IPS DF 6.9 (cell line): Measurements from ENCODE around the gene CRB2.
A peak's percentile ranks its signal among the peaks of the same experiment; 100 is the strongest.

Experiments used
- DNase-seq: peaks from one replicate; pipeline ENCODE4 v3.0.0-alpha.2; 2013; ENCODE audit warnings: low read depth, low spot score
- H3K27ac ChIP-seq: one replicate; pipeline ENCODE4 v1.5.1; 2013; ENCODE audit warnings: low read length, control low read depth
- H3K27me3 ChIP-seq: 2 replicates; pipeline ENCODE4 v1.6.1; 2013; ENCODE audit warnings: mild to moderate bottlenecking, low read length; ENCODE audit not compliant: control insufficient read depth, insufficient read depth
- H3K36me3 ChIP-seq: 2 replicates; pipeline ENCODE4 v1.6.1; 2013; ENCODE audit warnings: low read length; ENCODE audit not compliant: control insufficient read depth, insufficient read depth
- H3K4me1 ChIP-seq: 2 replicates; pipeline ENCODE4 v1.6.1; 2013; ENCODE audit warnings: low read length; ENCODE audit not compliant: control insufficient read depth, insufficient read depth
- H3K4me3 ChIP-seq: 2 replicates; pipeline ENCODE4 v1.5.1; 2013; ENCODE audit warnings: mild to moderate bottlenecking, low read length
- H3K9me3 ChIP-seq: 2 replicates; pipeline ENCODE4 v1.6.1; 2013; ENCODE audit warnings: low read length, inconsistent platforms; ENCODE audit not compliant: control insufficient read depth, insufficient read depth
- WGBS: extraction: QIAGEN DNeasy Blood & Tissue Kit; methylation state at CpG from one replicate; pipeline ENCODE4 v1.1.7; 2013; ENCODE audit warnings: mixed read lengths, missing lambda C conversion rate; ENCODE audit not compliant: insufficient read length, insufficient coverage; 5-methylcytosine and 5-hydroxymethylcytosine counted together

Gene CRB2

DNA sequence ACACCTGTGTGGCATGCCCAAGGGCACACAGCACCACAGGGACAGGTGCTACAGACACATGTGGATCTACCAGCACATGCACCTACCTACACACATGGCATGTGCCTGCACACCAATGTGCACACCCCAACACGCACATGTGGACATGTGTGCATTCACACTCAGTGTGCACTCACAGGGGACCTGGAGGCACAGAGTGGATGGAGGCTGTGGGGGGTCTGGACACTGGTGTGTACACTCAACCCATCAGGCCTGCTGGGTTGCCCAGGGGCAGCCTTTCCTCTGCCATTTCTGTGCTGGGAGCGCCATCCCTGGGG is 1.7 kb downstream of the CRB2 start:
- no peaks in the 10 kb centered on the region for H3K27me3 ChIP-seq
- 0 out of 2 replicates have a peak overlapping the region, but pooled peaks have one; percentile 8 for H3K4me3 ChIP-seq
- H3K27ac ChIP-seq: no peak overlapping the region
- no peaks in the 10 kb centered on the region for H3K9me3 ChIP-seq
- H3K4me1 ChIP-seq: peaks cover 23% of the 10 kb centered on the region
- DNase-seq: no peak
- no CpG with 5 or more reads among the region's 2 CpGs for WGBS
- H3K36me3 ChIP-seq: no peaks in the 10 kb centered on the region

DNA sequence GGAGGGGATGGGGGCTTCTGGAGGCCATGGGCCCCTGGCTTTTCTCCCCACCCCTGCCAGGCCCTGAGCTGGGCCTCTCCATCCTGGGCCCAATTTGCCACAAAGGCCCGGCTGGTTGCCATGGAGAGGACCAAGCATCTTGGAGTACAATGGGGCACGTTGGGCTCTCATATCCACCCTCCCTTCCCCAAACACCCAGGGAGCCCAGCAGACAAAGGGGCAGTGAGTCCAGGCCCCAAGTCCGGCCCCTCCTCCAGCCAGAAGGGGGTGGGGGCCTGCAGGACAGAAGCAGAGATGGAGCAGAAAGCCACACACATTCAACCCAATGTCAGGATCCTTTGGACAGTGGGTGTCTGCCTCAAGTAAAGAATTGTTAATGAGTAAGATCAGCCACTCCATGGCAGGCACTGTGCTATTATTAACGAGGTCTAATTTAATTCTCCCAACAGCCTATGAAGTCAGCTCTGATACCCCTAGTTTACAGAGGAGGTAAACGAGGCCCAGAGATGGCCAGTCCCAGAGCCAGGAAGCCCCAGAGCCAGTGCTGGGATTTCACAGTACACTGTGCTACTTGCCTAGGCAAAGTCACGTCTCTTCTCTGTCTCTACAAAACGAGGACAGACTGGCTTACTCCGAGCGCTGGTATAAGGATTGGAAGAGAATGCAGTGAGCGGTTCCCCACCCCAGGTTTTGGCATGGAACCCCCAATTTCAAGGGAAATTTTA is 2.3 kb downstream of the CRB2 start:
- DNase-seq: no peak
- no peaks in the 10 kb centered on the region for H3K27me3 ChIP-seq
- H3K9me3 ChIP-seq: no peaks in the 10 kb centered on the region
- H3K4me1 ChIP-seq: peaks cover 23% of the 10 kb centered on the region
- WGBS: no CpG with 5 or more reads among the region's 10 CpGs
- no peak overlapping the region for H3K27ac ChIP-seq
- H3K36me3 ChIP-seq: no peaks in the 10 kb centered on the region
- H3K4me3 ChIP-seq: no peak overlapping the region

DNA sequence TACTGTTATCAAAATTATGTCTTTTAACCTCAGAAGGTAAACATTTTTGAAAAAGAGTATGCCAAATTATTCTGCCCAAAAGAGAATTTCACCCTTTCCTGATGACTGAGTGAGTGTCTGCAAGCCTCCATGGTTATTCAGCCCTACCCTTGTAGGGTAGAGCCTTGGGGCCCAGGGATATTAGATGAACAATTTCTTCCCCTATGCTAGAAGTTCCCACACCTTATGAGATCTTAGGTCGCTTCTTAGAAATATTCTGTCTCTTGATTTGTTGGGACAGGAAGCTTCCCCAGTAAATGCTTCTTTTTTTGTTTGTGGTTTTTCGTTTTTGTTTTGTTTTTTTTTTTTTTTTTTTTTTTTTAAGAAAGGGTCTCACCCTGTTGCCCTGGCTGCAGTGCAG is 3.1 kb downstream of the CRB2 start:
- DNase-seq: no peak
- H3K4me1 ChIP-seq: peaks cover 21% of the 10 kb centered on the region
- H3K4me3 ChIP-seq: no peak overlapping the region

GRCh38 chr9:123359546-123359945 is 3.5 kb downstream of the CRB2 start:
- no peaks in the 10 kb centered on the region for H3K9me3 ChIP-seq
- peaks cover 21% of the 10 kb centered on the region for H3K4me1 ChIP-seq
- no peak overlapping the region for H3K4me3 ChIP-seq
- WGBS: no CpG with 5 or more reads among the region's 3 CpGs
- DNase-seq: no peak
- H3K36me3 ChIP-seq: no peaks in the 10 kb centered on the region
- H3K27me3 ChIP-seq: no peaks in the 10 kb centered on the region
- no peak overlapping the region for H3K27ac ChIP-seq

More for the DNA sequence above, 3.1 kb downstream of the CRB2 start:
- Histone ChIP-seq H3K36me3 (no peaks in the 10 kb centered on the region), H3K27ac (no peak overlapping the region), H3K9me3 (no peaks in the 10 kb centered on the region), H3K27me3 (no peaks in the 10 kb centered on the region)
- WGBS: no CpG with 5 or more reads among the region's 2 CpGs

GRCh38 chr9:123360161-123361085 is 4.4 kb downstream of the CRB2 start:
- no peaks in the 10 kb centered on the region for H3K9me3 ChIP-seq
- no peak overlapping the region for H3K4me3 ChIP-seq
- peaks cover 20% of the 10 kb centered on the region for H3K4me1 ChIP-seq
- H3K27me3 ChIP-seq: no peaks in the 10 kb centered on the region
- no peaks in the 10 kb centered on the region for H3K36me3 ChIP-seq
- DNase-seq: peak; percentile 78
- no peak overlapping the region for H3K27ac ChIP-seq
- WGBS: no CpG with 5 or more reads among the region's 22 CpGs

DNA sequence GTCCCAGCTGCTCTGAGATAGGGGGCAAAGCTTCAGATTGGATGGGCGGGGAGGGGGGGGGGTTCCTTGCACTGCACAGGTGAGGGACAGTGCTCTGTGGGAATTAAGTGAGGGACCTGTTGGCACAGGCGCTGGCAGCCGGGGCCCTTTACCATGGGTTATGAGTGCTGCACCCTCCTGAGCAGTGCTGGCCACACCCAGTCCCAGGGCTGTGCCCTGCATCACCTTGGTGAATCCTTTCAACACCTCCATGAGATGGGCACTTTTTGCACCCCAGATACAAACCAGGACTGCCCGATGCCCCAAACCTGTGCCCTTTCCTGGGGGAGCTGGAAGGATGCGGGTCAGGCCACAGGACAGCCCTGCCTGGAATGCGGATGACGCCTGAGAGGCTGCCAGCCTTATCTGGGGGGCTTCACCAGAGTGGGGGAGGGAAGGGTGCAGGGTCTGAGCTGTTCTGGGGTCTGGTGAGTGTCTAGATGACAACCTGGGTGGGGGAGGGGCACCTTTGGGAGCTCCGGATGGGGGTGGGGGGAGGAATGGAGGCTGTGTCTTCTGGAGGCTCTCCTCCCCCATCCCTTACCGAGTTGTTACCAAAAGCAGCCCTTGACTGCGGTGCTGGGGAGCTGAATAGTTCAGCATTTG is 5.2 kb downstream of the CRB2 start:
- Histone ChIP-seq H3K27me3 (no peaks in the 10 kb centered on the region), H3K9me3 (no peaks in the 10 kb centered on the region), H3K36me3 (no peaks in the 10 kb centered on the region), H3K4me1 (peaks cover 25% of the 10 kb centered on the region), H3K27ac (no peak overlapping the region), H3K4me3 (no peak overlapping the region)
- no CpG with 5 or more reads among the region's 10 CpGs for WGBS
- DNase-seq: no peak

GRCh38 chr9:123361731-123362510 is 5.9 kb downstream of the CRB2 start:
- no peaks in the 10 kb centered on the region for H3K9me3 ChIP-seq

GRCh38 chr9:123362856-123363255 is 6.9 kb downstream of the CRB2 start:
- peaks cover 15% of the 10 kb centered on the region for H3K4me1 ChIP-seq
- no CpG with 5 or more reads among the region's 23 CpGs for WGBS
- no peak for DNase-seq
- H3K36me3 ChIP-seq: no peaks in the 10 kb centered on the region
- no peak overlapping the region for H3K27ac ChIP-seq
- no peaks in the 10 kb centered on the region for H3K9me3 ChIP-seq
- H3K27me3 ChIP-seq: no peaks in the 10 kb centered on the region
- no peak overlapping the region for H3K4me3 ChIP-seq

More at GRCh38 chr9:123361731-123362510, 5.9 kb downstream of the CRB2 start:
- H3K4me1 ChIP-seq: peaks cover 22% of the 10 kb centered on the region
- H3K27ac ChIP-seq: no peak overlapping the region
- no CpG with 5 or more reads among the region's 11 CpGs for WGBS
- H3K27me3 ChIP-seq: no peaks in the 10 kb centered on the region
- H3K36me3 ChIP-seq: no peaks in the 10 kb centered on the region
- no peak for DNase-seq
- no peak overlapping the region for H3K4me3 ChIP-seq

DNA sequence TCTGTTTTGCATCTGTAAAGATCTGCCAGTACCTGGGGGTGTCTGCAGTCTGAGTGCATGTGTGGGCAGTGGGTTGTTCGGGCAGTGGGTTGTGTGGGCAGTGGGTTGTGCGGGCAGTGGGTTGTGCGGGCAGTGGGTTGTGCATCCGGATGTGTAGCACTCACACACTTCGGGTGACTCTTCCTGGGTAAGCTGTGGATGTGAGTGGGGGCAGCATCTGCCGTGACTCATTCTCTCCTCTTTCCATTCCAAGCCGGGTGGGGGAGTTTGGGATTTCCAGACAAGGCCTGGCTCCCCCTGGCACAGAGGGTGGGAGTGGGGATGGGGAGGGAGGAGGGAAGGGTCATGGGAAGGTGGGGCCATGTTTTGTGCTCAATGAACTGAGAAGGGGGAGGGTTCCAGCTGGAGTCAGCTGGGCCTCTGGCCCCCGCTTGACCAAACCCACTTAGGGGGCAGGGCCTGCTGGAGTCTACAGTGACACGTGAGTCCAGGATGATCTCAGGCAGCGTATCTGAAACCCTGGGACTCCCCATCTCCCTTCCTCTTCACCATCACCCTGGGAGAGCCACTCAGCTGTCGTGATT is 8.3 kb downstream of the CRB2 start:
- H3K27ac ChIP-seq: no peak overlapping the region
- H3K4me3 ChIP-seq: no peak overlapping the region
- WGBS: no CpG with 5 or more reads among the region's 11 CpGs
- H3K9me3 ChIP-seq: no peaks in the 10 kb centered on the region
- no peaks in the 10 kb centered on the region for H3K36me3 ChIP-seq
- no peak for DNase-seq
- H3K4me1 ChIP-seq: peaks cover 12% of the 10 kb centered on the region
- H3K27me3 ChIP-seq: no peaks in the 10 kb centered on the region
